Cardiac fibroblast (primary cell): Measurements from ENCODE around the gene GPX5.
"Not testable (repeated sequence)": the region's sequence is repeated elsewhere in the genome, so short reads cannot be mapped to it uniquely, and the experiment has no call there.

ENCODE experiments used
- DNase-seq, 2 donors: peaks; one replicate each; pipeline versions ENCODE4 v3.0.0 to v3.0.0-alpha.2; 2010; ENCODE audit warnings: low read depth in 2 of 2
- H3K4me3 ChIP-seq, 2 donors: replicated peaks in 1 of 2; 1 replicate in 1 of 2; 2 replicates in 1 of 2; pipeline ENCODE4 v1.5.1; 2011; ENCODE audit warnings: low read depth in 2 of 2, low read length in 2 of 2, mild to moderate bottlenecking in 2 of 2, moderate library complexity in 1 of 2
- CTCF ChIP-seq: IDR thresholded peaks from one replicate; pipeline ENCODE4 v1.5.1; 2011; ENCODE audit warnings: low read depth, mild to moderate bottlenecking, low read length, inconsistent platforms

The GPX5 gene

GRCh38 chr6:28497893-28498292 is 27.8 kb upstream of the GPX5 start:
- no peak overlapping the region for H3K4me3 ChIP-seq
- DNase-seq: no peak

GRCh38 chr6:28501259-28501658 is 24.4 kb upstream of the GPX5 start:
- no peak for DNase-seq
- no peak overlapping the region for H3K4me3 ChIP-seq

More at GRCh38 chr6:28497893-28498292, 27.8 kb upstream of the GPX5 start:
- no peak for TF ChIP-seq CTCF

GRCh38 chr6:28502136-28502535 is 23.5 kb upstream of the GPX5 start:
- not testable (repeated sequence) for H3K4me3 ChIP-seq, DNase-seq

More at GRCh38 chr6:28501259-28501658, 24.4 kb upstream of the GPX5 start:
- TF ChIP-seq CTCF: no peak

- H3K4me3 ChIP-seq, DNase-seq: not testable (repeated sequence)
Observed at GRCh38 chr6:28502709-28503305, 22.9 kb upstream of the GPX5 start.

GRCh38 chr6:28505733-28506132 is 19.9 kb upstream of the GPX5 start:
- no peak for DNase-seq
- H3K4me3 ChIP-seq: no peak overlapping the region
- TF ChIP-seq CTCF: no peak

GRCh38 chr6:28506807-28507475 is 18.7 kb upstream of the GPX5 start:
- DNase-seq: no peak
- no peak overlapping the region for H3K4me3 ChIP-seq
- no peak for TF ChIP-seq CTCF

- H3K4me3 ChIP-seq: no peak overlapping the region
- DNase-seq: no peak
- no peak for TF ChIP-seq CTCF
Observed at GRCh38 chr6:28511628-28512300, 13.9 kb upstream of the GPX5 start.

- H3K4me3 ChIP-seq, DNase-seq: not testable (repeated sequence)
Observed at GRCh38 chr6:28512387-28512786, 13.3 kb upstream of the GPX5 start.
